Stimulated activated CD8-positive, alpha-beta memory T cell treated with anti-CD3 and anti-CD28 coated beads, Interleukin-4, amount 100 ng/mL, for 1 hour (primary cell): ENCODE data around the gene PRXL2B.
A peak's percentile ranks its signal among the peaks of the same experiment; 100 is the strongest.
"Not testable (repeated sequence)": the region's sequence is repeated elsewhere in the genome, so short reads cannot be mapped to it uniquely, and the experiment has no call there.

Experiments
- DNase-seq, 2 donors: peaks; one replicate each; pipeline ENCODE4 v3.0.0-alpha.2; 2020; ENCODE audit warnings: low read depth in 2 of 2, low spot score in 1 of 2

PRXL2B gene

GRCh38 chr1:2550309-2550861 lies 36.2 kb upstream of the PRXL2B start:
- DNase-seq = not testable (repeated sequence)

GRCh38 chr1:2551544-2551943 lies 35.0 kb upstream of the PRXL2B start:
- DNase-seq = not testable (repeated sequence)

GRCh38 chr1:2552189-2552588 lies 34.4 kb upstream of the PRXL2B start:
- DNase-seq = no peak

GRCh38 chr1:2553076-2553475 lies 33.5 kb upstream of the PRXL2B start:
- not testable (repeated sequence) for DNase-seq

- DNase-seq = no peak
Observed at GRCh38 chr1:2553871-2554620, 32.5 kb upstream of the PRXL2B start.

- no peak for DNase-seq
Observed at GRCh38 chr1:2554621-2555387, 31.8 kb upstream of the PRXL2B start.

GRCh38 chr1:2555634-2556276 lies 30.8 kb upstream of the PRXL2B start:
- peak; percentile 52 to 55 for DNase-seq

- peak in 1 of 2 donors; percentile 49 for DNase-seq
Observed at GRCh38 chr1:2556277-2556677, 30.3 kb upstream of the PRXL2B start, which contains the start of gene TNFRSF14. TNFRSF14 (plus strand) TSS chr1:2556371; CDS start chr1:2556665, 294 bp downstream.

GRCh38 chr1:2556678-2557481 lies 29.7 kb upstream of the PRXL2B start:
- DNase-seq = no peak

- DNase-seq = no peak
Observed at GRCh38 chr1:2557482-2558400, 28.8 kb upstream of the PRXL2B start.

- no peak for DNase-seq
Observed at GRCh38 chr1:2558420-2558819, 28.2 kb upstream of the PRXL2B start.

- no peak for DNase-seq
Observed at GRCh38 chr1:2558861-2559260, 27.7 kb upstream of the PRXL2B start.

- DNase-seq = no peak
Observed at GRCh38 chr1:2559509-2560298, 26.9 kb upstream of the PRXL2B start.

GRCh38 chr1:2560299-2561073 lies 26.1 kb upstream of the PRXL2B start:
- no peak for DNase-seq

- DNase-seq = no peak
Observed at GRCh38 chr1:2561446-2561845, 25.1 kb upstream of the PRXL2B start.

- no peak for DNase-seq
Observed at GRCh38 chr1:2561898-2562895, 24.4 kb upstream of the PRXL2B start.

- no peak for DNase-seq
Observed at GRCh38 chr1:2563205-2563604, 23.4 kb upstream of the PRXL2B start.
